Stromal cell of bone marrow (primary cell): ENCODE measurements around the gene ERGIC1.
"Not testable (repeated sequence)": the region's sequence is repeated elsewhere in the genome, so short reads cannot be mapped to it uniquely, and the experiment has no call there.

Source experiments
- DNase-seq: peaks from one replicate; pipeline ENCODE4 v3.0.0-alpha.2; 2012; ENCODE audit warnings: low read depth

Gene ERGIC1

GRCh38 chr5:172830275-172830799, 3.7 kb upstream of the ERGIC1 start:
- no peak for DNase-seq

GRCh38 chr5:172830876-172831662, 3.0 kb upstream of the ERGIC1 start:
- DNase-seq = peak; percentile 83

GRCh38 chr5:172832383-172833315, 1.4 kb upstream of the ERGIC1 start:
- no peak for DNase-seq

- no peak for DNase-seq
These were observed 722 bp upstream of the ERGIC1 start for GRCh38 chr5:172833372-172833685.

GRCh38 chr5:172834415-172835289, 601 bp downstream of the ERGIC1 start:
- no peak for DNase-seq

GRCh38 chr5:172835290-172835993, 1.4 kb downstream of the ERGIC1 start:
- DNase-seq = no peak

- no peak for DNase-seq
These were observed 1.9 kb downstream of the ERGIC1 start for GRCh38 chr5:172835994-172836356.

- DNase-seq = no peak
These were observed 3.6 kb downstream of the ERGIC1 start for GRCh38 chr5:172837640-172838039.

- DNase-seq = no peak
These were observed 4.3 kb downstream of the ERGIC1 start for GRCh38 chr5:172838151-172838875.

- DNase-seq = no peak
These were observed 5.8 kb downstream of the ERGIC1 start for GRCh38 chr5:172839669-172840431.

GRCh38 chr5:172840432-172841154, 6.5 kb downstream of the ERGIC1 start:
- DNase-seq = no peak

- DNase-seq = no peak
These were observed 7.2 kb downstream of the ERGIC1 start for GRCh38 chr5:172841256-172841655.

- no peak for DNase-seq
These were observed 9.9 kb downstream of the ERGIC1 start for GRCh38 chr5:172843825-172844576.

- DNase-seq = no peak
These were observed 10.5 kb downstream of the ERGIC1 start for GRCh38 chr5:172844577-172844838.

GRCh38 chr5:172845154-172845553, 11.1 kb downstream of the ERGIC1 start:
- DNase-seq = no peak

- DNase-seq = no peak
These were observed 11.5 kb downstream of the ERGIC1 start for GRCh38 chr5:172845576-172845975.

GRCh38 chr5:172846249-172846648, 12.2 kb downstream of the ERGIC1 start:
- no peak for DNase-seq

GRCh38 chr5:172846677-172847076, 12.6 kb downstream of the ERGIC1 start:
- no peak for DNase-seq

- DNase-seq = not testable (repeated sequence)
These were observed 13.5 kb downstream of the ERGIC1 start for GRCh38 chr5:172847584-172847983.
